AG04449 (cell line): ENCODE results near the gene NIM1K.
"Not testable (repeated sequence)": the region's sequence is repeated elsewhere in the genome, so short reads cannot be mapped to it uniquely, and the experiment has no call there.

Experiments
- CTCF ChIA-PET: fragments of 350-600 bp; formaldehyde crosslinking; extraction: SDS; loops from one replicate; lab custom pipeline; 2021; ENCODE audit warnings: antibody characterized with exemption; lab: Yijun Ruan, JAX
- POLR2A ChIA-PET: fragments of 400-600, 350-600 bp; formaldehyde crosslinking; extraction: SDS; loops from one replicate; lab custom pipeline; 2020; ENCODE audit warnings: antibody characterized with exemption, inconsistent platforms; lab: Yijun Ruan, JAX
- DNase-seq: peaks from one replicate; pipeline ENCODE4 v3.0.0-alpha.2; 2010; ENCODE audit warnings: low read depth, low spot score
- H3K4me3 ChIP-seq: 2 replicates; pipeline ENCODE4 v1.5.1; 2011; ENCODE audit warnings: low read depth, mild to moderate bottlenecking, control low read depth, low read length
- TF ChIP-seq, protein P1 (sequence below): IDR thresholded peaks from one replicate; pipeline ENCODE4 v1.5.1; 2011; ENCODE audit warnings: mild to moderate bottlenecking, moderate library complexity, low read length, control low read depth, inconsistent platforms; ENCODE audit not compliant: insufficient read depth; ENCODE audit errors: missing control alignments

NIM1K gene

DNA sequence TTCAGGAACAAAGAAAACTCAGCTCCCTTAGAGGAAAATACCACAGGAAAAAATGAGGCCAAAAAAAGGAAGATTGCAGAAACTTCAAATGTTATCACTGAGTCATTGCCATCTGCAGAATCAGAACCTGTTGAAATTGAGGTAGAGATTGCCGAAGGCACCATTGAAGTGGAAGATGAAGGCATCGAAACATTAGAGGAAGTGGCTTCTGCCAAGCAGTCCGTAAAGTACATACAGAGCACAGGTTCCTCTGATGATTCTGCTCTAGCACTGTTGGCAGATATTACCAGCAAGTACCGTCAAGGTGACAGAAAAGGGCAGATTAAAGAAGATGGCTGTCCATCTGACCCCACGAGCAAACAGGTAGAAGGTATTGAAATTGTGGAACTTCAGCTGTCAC lies 30.8 kb upstream of the NIM1K start:
- POLR2A ChIA-PET = no interaction called here
- CTCF ChIA-PET = no interaction called here
- H3K4me3 ChIP-seq = no peak overlapping the region
- DNase-seq = no peak
- TF ChIP-seq, protein P1, sequence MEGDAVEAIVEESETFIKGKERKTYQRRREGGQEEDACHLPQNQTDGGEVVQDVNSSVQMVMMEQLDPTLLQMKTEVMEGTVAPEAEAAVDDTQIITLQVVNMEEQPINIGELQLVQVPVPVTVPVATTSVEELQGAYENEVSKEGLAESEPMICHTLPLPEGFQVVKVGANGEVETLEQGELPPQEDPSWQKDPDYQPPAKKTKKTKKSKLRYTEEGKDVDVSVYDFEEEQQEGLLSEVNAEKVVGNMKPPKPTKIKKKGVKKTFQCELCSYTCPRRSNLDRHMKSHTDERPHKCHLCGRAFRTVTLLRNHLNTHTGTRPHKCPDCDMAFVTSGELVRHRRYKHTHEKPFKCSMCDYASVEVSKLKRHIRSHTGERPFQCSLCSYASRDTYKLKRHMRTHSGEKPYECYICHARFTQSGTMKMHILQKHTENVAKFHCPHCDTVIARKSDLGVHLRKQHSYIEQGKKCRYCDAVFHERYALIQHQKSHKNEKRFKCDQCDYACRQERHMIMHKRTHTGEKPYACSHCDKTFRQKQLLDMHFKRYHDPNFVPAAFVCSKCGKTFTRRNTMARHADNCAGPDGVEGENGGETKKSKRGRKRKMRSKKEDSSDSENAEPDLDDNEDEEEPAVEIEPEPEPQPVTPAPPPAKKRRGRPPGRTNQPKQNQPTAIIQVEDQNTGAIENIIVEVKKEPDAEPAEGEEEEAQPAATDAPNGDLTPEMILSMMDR = no peak

DNA sequence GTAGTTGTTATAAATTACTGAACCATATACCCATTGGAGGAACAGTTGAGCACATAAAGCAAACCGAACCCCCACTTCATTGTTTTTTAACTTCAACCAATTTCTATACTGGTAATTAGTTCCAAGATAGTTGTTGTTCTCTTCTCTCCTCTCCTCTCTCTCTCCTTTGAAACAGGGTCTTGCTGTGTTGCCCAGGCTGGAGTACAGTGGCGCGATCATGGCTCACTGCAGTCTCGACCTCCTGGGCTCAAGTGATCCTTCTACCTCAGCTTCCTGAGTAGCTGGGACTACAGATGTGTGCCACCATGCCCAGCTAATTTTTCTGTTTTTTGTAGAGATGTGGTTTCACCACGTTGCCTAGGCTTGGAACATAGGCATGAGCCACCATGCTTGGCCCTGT lies 27.2 kb upstream of the NIM1K start:
- POLR2A ChIA-PET, DNase-seq, H3K4me3 ChIP-seq: not testable (repeated sequence)
- CTCF ChIA-PET = interaction anchor here (1.0 kb wide), 1 partner anchor 10 kb away, joined by 4 read pairs; no protein-coding TSS in a partner anchor

DNA sequence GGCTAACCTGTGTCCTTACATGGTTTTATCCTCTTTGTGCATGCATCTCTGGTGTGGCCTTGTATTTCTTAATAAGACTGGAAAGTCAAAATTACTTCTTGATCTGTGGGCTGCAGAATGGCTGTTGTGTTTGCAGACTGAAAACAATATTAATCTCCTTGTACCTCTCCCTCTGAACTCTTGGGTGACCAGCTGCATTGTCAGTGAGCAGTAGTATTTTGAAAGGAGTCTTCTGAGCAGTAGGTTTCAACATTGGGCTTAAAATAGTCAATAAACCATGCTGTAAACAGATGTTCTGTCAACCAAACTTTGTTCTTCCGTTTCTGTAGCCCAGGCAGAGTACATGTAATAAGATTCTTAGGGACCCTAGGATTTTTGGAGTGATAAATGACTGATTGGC lies 26.7 kb upstream of the NIM1K start:
- POLR2A ChIA-PET = no interaction called here

DNA sequence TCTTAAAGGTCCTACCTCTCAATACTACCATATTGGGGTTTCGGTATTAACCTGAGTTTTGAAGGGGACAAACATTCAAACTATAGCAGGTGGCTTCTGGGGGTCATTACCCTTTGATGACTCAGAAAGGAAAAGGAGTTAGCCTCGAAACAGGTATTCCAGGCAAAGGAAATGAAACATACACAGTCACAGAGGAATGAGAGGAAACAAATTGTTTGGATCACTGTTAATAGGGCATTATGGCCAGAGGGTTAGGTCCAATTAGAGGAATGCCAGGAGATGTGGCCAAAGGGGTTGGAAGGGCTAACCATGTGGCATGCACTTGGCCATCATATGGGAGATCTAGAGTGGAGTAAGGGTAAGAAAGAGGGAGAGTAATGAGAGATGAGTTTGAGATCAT lies 23.9 kb upstream of the NIM1K start:
- DNase-seq = no peak
- no peak overlapping the region for H3K4me3 ChIP-seq
- CTCF ChIA-PET = no interaction called here
- POLR2A ChIA-PET = no interaction called here
- TF ChIP-seq, protein P1 = no peak

More for the DNA sequence above, 26.7 kb upstream of the NIM1K start:
- H3K4me3 ChIP-seq = no peak overlapping the region
- no peak for DNase-seq
- CTCF ChIA-PET = interaction anchor here (1.0 kb wide), 1 partner anchor 9 kb away, joined by 4 read pairs; no protein-coding TSS in a partner anchor
- TF ChIP-seq, protein P1 = no peak

DNA sequence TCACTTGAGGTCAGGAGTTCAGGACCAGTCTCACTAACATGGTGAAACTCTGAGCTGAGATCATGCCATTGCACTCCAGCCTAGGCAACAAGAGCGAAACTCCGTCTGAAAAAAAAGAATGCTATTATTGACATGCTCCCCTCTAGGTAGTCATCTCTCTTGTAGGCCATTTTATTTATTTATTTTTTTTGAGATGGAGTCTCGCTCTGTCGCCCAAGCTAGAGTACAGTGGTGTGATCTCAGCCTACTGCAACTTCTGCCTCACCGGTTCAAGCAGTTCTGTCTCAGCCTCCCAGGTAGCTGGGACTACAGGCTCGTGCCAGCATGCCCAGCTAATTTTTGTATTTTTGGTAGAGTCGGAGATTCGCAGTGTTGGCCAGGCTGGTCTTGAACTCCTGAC lies 20.6 kb upstream of the NIM1K start:
- H3K4me3 ChIP-seq = no peak overlapping the region
- ChIA-PET CTCF (no interaction called here), POLR2A (no interaction called here)
- DNase-seq = no peak
- TF ChIP-seq, protein P1 = no peak

DNA sequence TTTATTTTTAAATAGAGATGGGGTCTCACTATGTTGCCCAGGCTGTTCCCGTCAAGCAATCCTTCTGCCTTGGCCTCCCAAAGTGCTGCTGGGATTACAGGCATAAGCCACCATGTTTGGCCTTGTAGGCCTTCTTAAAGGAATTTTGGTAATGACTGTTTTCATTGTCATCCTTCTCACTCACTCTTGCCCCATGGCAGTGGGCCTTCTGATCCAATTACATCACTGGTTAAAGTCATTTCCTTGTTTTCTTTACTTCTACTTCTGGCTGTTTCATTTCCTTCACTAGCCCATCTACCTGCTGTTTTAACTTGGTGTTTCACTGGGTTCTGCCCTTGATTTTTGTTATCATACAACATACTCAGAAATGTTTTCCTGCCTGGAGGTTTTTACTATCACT lies 20.1 kb upstream of the NIM1K start:
- no peak overlapping the region for H3K4me3 ChIP-seq
- CTCF ChIA-PET = no interaction called here
- TF ChIP-seq, protein P1 = no peak
- POLR2A ChIA-PET = no interaction called here
- DNase-seq = no peak

DNA sequence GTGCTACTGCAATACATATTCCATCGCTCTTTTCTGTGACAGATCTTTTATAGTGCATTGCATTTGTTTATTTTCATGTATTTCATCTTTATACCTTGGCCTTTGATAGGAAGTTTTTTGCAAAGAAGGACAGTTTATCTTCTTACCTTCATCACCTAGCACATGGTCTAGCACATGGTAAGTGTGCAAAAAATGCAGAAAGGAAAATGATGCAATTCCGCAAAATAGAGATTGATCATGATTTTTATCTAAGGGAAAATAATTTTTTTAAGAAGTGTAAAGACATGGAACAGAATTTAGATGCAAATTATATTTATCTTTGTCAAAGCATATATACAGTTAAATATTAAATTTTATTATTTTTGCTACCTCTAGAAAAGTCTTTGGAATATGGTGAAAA lies 19.2 kb upstream of the NIM1K start:
- no peak for DNase-seq
- ChIA-PET POLR2A (no interaction called here), CTCF (no interaction called here)
- no peak overlapping the region for H3K4me3 ChIP-seq
- TF ChIP-seq, protein P1 = no peak
